Measurements from ENCODE around the gene ATOH8.

The ATOH8 gene

GRCh38 chr2:85811180-85812093, 57.6 kb downstream of the ATOH8 start:
- Mint-ChIP-seq H3K9me3 (no peaks in the 10 kb centered on the region), H3K27ac (no peak overlapping the region), H3K4me3 (no peak overlapping the region), H3K36me3 (ENCODE audit: insufficient read depth) (no peaks in the 10 kb centered on the region), H3K27me3 (peaks cover 9 to 29% of the 10 kb centered on the region in 2 donors), H3K4me1 (ENCODE audit: low read depth in 2 of 2) (peaks cover 5 to 7% of the 10 kb centered on the region in 2 donors)
- ATAC-seq (replicated peaks) (no peak), DNase-seq (no peak)

DNA sequence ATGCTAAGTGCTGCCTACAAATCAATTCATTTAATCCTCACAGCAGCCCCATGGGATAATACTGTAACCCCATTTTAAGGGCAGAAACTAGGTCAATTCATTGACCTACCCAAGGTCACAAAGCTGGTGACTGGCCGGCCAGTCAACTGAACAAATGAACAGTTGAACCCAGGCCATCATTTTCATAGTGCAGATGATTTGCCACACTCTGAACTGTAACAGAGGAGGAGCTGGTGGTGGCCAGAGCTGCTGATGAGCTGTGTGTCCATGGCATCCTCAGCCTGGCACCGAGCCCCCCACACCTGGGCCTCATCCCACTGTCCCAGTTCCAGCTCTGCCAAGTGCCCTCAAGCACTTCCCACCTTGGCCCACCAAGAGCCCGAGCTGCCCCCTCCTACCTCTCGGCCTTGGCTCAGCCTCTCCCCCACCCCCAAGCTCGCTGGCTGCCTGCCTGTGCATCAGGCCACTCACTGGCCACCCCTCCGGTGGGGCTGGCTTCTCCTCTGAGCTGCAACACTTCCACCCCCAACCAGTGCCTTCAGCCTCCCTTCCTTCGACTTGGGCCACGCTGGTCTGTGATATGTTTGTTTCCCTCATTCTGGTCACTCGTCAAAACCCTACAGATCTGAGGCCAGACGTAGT, 58.4 kb downstream of the ATOH8 start:
- no peaks in the 10 kb centered on the region for H3K36me3 Mint-ChIP-seq (ENCODE audit: insufficient read depth)
- DNase-seq (no peak), ATAC-seq (replicated peaks) (no peak)
- H3K4me3 Mint-ChIP-seq: no peak overlapping the region
- peaks cover 9 to 29% of the 10 kb centered on the region in 2 donors for H3K27me3 Mint-ChIP-seq
- H3K27ac Mint-ChIP-seq: no peak overlapping the region
- H3K9me3 Mint-ChIP-seq: no peaks in the 10 kb centered on the region
- H3K4me1 Mint-ChIP-seq (ENCODE audit: low read depth in 2 of 2): peaks cover 5 to 7% of the 10 kb centered on the region in 2 donors

DNA sequence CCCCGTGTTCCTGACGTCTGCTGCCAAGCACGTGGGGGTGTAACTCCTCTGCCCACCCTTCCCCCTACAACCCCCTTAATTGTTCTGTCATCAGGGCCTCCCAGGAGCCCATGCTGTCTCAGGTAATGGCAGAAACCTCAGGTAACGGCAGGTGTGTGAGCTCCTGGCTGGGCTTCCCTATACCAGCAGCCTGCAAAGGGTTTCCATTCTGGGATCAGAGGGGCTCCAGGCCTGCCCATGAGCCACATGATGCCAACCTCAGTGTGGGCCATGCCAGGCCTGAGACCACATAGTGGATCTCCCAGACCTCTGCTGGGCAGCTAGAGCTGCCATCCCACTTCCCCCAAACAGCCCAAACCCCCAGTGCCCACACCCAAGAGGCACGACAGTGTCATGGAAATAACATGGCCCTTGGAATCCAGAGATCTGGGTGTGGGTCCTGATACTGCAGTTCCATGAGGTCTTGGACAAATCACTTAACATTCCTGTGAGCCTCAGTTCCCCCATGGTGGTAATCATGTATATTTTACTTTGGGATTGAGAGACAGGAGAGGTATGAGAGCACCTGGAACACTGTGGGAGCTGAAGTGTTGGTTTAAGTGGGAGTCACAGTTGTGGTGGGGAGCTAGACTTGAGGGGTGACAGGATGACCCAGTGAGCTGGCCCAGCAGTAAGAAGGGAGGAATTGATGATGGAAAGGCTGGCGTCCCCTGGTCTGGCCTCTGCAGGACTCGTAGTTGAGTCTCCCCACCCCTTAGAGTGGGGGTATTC, 59.6 kb downstream of the ATOH8 start:
- Mint-ChIP-seq H3K36me3 (ENCODE audit: insufficient read depth) (no peaks in the 10 kb centered on the region), H3K9me3 (no peaks in the 10 kb centered on the region), H3K27ac (no peak overlapping the region), H3K4me3 (no peak overlapping the region), H3K4me1 (ENCODE audit: low read depth in 2 of 2) (peaks cover 5 to 7% of the 10 kb centered on the region in 2 donors), H3K27me3 (peaks cover 16 to 41% of the 10 kb centered on the region in 2 donors)
- ATAC-seq (replicated peaks) (no peak), DNase-seq (no peak)

DNA sequence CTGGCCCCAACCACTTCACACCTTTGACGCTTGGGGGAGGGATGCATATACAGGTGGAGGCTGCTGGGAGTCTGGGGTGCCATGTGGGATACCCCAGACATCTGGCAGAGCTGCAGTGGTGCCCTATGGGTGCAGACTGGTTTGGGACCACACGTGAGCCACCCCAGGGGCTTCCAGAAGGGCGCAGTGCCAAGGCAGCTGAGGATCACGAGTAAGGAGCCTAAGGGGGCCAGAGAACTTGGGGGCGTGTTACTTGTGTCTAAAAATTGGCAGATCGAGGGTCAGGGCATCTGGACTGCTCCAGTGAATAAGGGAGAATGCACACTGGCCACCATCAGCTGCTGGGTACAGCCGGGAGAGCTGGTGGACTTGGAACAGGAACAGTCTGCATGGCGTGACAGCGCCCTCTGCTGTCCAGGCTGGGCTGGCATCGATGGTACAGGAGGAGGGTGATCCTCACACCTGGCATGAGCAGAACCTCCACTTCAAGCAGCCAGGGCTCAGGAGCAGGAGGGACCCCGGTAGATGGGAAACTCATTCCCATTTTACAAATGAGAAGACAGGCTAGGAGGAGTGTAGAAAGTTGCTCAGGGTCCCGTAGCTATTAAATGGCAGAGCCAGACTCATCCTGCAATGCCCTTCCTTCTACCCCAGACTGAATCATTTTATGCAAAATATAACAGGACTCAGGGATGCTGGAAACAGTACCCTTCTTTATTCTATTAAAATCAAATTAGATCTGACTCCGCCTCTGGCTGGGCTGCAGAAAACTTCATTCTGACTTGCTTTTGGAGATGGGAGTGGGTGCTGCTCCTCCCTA, 60.4 kb downstream of the ATOH8 start:
- ATAC-seq (replicated peaks) (peak; percentile 99), DNase-seq (peak; percentile 76 to 84 (median 81))
- H3K27me3 Mint-ChIP-seq: peaks cover 16 to 47% of the 10 kb centered on the region in 2 donors
- no peak overlapping the region for H3K4me3 Mint-ChIP-seq
- no peaks in the 10 kb centered on the region for H3K9me3 Mint-ChIP-seq
- peaks cover 5 to 7% of the 10 kb centered on the region in 2 donors for H3K4me1 Mint-ChIP-seq (ENCODE audit: low read depth in 2 of 2)
- no peak overlapping the region for H3K27ac Mint-ChIP-seq
- no peaks in the 10 kb centered on the region for H3K36me3 Mint-ChIP-seq (ENCODE audit: insufficient read depth)

DNA sequence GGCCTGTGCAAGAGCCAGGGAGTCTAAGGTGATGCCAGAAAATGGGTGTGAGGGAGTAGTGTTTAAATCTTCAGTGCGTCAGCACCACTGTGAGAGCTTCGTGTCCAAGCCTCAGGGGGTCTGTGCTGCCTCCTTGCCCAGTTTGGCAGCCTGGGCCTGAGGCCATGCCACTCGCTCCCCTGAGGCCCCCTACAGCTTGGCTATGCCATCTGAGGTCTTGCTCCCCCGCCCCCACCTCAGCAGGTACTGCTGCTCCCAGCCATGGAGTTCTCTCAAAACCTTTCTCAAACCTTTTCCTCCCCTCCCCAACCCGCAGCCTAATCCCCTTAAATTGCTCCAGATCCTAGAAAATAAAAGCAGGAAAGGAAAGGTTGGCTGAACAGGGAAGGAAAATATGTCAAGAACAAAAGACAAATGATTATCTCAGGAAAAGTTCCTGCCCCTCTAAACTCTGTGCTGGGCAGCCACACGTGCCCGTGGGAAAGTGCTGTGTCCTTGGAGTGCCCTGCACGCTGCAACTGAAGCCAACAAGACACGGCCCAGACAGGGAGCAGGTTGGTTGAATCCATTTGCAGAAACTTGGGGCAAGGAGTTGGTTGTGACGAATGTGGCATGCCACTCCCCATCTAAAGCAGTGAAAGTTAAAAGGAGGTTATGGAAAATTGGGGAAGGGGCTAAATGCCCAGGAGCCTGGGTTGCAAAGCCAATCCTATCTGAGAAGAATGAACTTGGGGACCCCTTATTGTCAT, 61.2 kb downstream of the ATOH8 start:
- no peak for DNase-seq
- no peak for ATAC-seq (replicated peaks)
- Mint-ChIP-seq H3K9me3 (no peaks in the 10 kb centered on the region), H3K36me3 (ENCODE audit: insufficient read depth) (no peaks in the 10 kb centered on the region), H3K4me1 (ENCODE audit: low read depth in 2 of 2) (peaks cover 5 to 7% of the 10 kb centered on the region in 2 donors), H3K27ac (no peak overlapping the region), H3K27me3 (peaks cover 16 to 51% of the 10 kb centered on the region in 2 donors), H3K4me3 (no peak overlapping the region)

GRCh38 chr2:85819811-85820510, 66.2 kb downstream of the ATOH8 start:
- H3K4me1 Mint-ChIP-seq (ENCODE audit: low read depth in 2 of 2): no peaks in the 10 kb centered on the region
- no peak overlapping the region for H3K4me3 Mint-ChIP-seq
- H3K27me3 Mint-ChIP-seq: peaks cover 21 to 41% of the 10 kb centered on the region in 2 donors
- no peaks in the 10 kb centered on the region for H3K36me3 Mint-ChIP-seq (ENCODE audit: insufficient read depth)
- H3K9me3 Mint-ChIP-seq: no peaks in the 10 kb centered on the region
- ATAC-seq (replicated peaks): no peak
- H3K27ac Mint-ChIP-seq: no peak overlapping the region
- DNase-seq: no peak

GRCh38 chr2:85822766-85823165, 69.0 kb downstream of the ATOH8 start:
- Mint-ChIP-seq H3K27me3 (peaks cover 18 to 38% of the 10 kb centered on the region in 2 donors), H3K27ac (no peak overlapping the region), H3K9me3 (no peaks in the 10 kb centered on the region), H3K4me1 (ENCODE audit: low read depth in 2 of 2) (peaks cover 8 to 10% of the 10 kb centered on the region in 2 donors), H3K36me3 (ENCODE audit: insufficient read depth) (peaks cover 6% of the 10 kb centered on the region), H3K4me3 (no peak overlapping the region)
- DNase-seq (no peak), ATAC-seq (replicated peaks) (no peak)

DNA sequence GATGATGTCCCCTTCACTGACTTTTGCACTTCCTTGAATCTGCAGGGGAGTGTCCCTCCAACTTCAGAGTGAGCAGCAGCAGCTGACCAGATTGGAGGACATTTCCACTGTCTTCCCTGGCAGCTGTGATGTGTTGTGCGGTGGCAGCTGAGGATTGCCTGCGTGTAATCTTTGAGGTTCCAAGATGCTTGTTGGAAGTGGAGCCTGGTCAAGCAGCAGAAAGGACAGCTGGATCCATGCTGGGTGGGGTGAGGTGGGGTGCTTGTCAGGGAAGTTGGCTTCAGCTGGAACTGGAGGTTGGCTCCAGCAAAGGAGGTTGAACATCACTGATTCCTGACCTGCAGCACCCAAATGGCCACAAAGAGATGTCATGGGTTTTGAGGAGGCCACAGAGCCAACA, 70.2 kb downstream of the ATOH8 start:
- no peak overlapping the region for H3K4me3 Mint-ChIP-seq
- peaks cover 14 to 15% of the 10 kb centered on the region in 2 donors for H3K4me1 Mint-ChIP-seq (ENCODE audit: low read depth in 2 of 2)
- no peak for DNase-seq
- H3K9me3 Mint-ChIP-seq: no peaks in the 10 kb centered on the region
- peaks cover 14 to 27% of the 10 kb centered on the region in 2 donors for H3K27me3 Mint-ChIP-seq
- no peak for ATAC-seq (replicated peaks)
- H3K27ac Mint-ChIP-seq: no peak overlapping the region
- H3K36me3 Mint-ChIP-seq (ENCODE audit: insufficient read depth): peaks cover 6% of the 10 kb centered on the region

GRCh38 chr2:85826990-85827878, 73.4 kb downstream of the ATOH8 start:
- Mint-ChIP-seq H3K36me3 (ENCODE audit: insufficient read depth) (peaks cover 6% of the 10 kb centered on the region), H3K4me3 (peak overlapping the region in 1 of 2 donors; percentile 45), H3K4me1 (ENCODE audit: low read depth in 2 of 2) (peaks cover 15 to 19% of the 10 kb centered on the region in 2 donors), H3K27ac (peak overlapping the region; percentile 63 to 88), H3K9me3 (no peaks in the 10 kb centered on the region), H3K27me3 (peaks cover 0 to 14% of the 10 kb centered on the region in 2 donors)
- ATAC-seq (replicated peaks) (peak; percentile 99), DNase-seq (peak; percentile 83 to 88 (median 84))

DNA sequence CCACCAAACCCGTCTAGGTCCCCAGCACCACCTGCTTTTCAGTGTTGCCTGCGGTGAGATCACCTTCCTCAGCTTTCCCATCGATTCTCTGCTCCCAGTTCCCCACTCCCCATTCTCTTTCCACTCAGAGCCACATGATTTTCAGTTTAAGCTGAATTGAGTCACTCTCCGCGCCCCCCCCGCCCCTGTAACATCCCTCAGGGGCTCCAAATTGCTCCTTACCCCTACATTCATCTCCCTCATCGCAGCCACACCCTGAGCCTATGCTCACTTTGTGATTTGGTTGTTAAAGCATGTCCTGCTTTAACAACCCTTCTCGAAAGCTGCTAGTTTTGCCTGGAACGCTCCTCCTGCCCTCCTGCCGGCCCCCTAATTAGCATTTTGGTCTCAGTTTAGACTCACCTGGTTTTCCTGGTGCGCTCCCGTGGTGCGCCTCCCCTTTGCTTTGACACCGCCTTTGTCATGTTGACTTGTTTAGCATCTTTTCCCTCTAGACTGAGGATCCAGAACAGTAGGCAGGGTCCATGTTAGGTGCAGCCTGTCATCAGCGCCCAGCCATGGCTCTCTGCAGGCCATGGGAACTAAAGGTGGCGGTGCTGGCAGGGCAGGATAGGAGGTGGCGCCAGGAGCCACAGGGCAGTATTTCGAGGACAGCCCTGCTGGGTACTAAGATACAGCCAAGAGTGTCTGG, 74.2 kb downstream of the ATOH8 start:
- ATAC-seq (replicated peaks) (no peak), DNase-seq (no peak)
- peaks cover 16 to 19% of the 10 kb centered on the region in 2 donors for H3K4me1 Mint-ChIP-seq (ENCODE audit: low read depth in 2 of 2)
- H3K4me3 Mint-ChIP-seq: peak overlapping the region; percentile 42 to 45
- peaks cover 6% of the 10 kb centered on the region for H3K36me3 Mint-ChIP-seq (ENCODE audit: insufficient read depth)
- peak overlapping the region; percentile 63 to 88 for H3K27ac Mint-ChIP-seq
- no peaks in the 10 kb centered on the region for H3K9me3 Mint-ChIP-seq
- peaks cover 0 to 8% of the 10 kb centered on the region in 2 donors for H3K27me3 Mint-ChIP-seq
